NCI-H345 (cell line): Measurements from ENCODE around the gene VAT1.
"Not testable (repeated sequence)": the region's sequence is repeated elsewhere in the genome, so short reads cannot be mapped to it uniquely, and the experiment has no call there.

Source experiments
- DNase-seq: peaks from one replicate; lab custom pipeline; 2025; lab: John Stamatoyannopoulos, UW

VAT1 gene

GRCh38 chr17:42973323-42973722 lies 48.9 kb downstream of the VAT1 start:
- not testable (repeated sequence) for DNase-seq

- no peak for DNase-seq
Measured at GRCh38 chr17:42971589-42971988, 50.6 kb downstream of the VAT1 start.

GRCh38 chr17:42969001-42969581 lies 53.1 kb downstream of the VAT1 start:
- no peak for DNase-seq

GRCh38 chr17:42967925-42968324 lies 54.3 kb downstream of the VAT1 start:
- DNase-seq, result no peak
